Fibroblast of skin of back (primary cell): ENCODE results near the gene PIP5K1A.

Source experiments
- DNase-seq: peaks from one replicate; pipeline ENCODE4 v3.0.0-alpha.2; 2013

Gene PIP5K1A

DNA sequence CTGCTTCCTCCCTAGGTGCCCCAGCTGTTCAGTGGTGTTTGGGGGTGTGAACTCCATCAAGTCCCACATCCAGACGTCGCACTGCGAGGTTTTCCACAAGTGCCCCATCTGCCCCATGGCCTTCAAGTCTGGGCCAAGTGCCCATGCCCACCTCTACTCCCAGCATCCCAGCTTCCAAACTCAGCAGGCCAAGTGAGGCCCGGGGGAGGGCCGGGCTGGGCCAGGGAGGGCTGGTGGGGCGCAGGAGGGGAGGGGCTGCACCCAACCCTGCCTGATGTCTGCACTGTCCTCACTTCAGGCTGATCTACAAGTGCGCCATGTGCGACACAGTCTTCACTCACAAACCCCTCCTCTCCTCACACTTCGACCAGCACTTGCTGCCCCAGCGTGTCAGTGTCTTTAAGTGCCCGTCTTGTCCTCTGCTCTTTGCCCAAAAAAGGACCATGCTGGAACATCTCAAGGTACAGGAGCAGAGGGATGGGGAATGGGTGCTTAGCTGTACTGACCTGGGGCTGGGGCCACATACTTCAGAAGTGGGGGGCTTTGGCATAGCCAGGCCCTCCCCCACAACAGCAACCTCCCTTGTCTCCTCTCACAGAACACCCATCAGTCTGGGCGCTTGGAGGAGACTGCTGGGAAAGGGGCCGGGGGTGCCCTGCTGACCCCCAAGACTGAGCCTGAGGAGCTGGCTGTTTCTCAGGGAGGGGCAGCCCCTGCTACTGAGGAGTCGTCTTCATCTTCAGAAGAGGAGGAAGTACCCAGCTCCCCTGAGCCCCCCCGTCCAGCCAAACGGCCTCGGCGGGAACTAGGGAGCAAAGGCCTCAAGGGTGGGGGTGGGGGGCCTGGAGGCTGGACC lies 91.0 kb downstream of the PIP5K1A start:
- no peak for DNase-seq

DNA sequence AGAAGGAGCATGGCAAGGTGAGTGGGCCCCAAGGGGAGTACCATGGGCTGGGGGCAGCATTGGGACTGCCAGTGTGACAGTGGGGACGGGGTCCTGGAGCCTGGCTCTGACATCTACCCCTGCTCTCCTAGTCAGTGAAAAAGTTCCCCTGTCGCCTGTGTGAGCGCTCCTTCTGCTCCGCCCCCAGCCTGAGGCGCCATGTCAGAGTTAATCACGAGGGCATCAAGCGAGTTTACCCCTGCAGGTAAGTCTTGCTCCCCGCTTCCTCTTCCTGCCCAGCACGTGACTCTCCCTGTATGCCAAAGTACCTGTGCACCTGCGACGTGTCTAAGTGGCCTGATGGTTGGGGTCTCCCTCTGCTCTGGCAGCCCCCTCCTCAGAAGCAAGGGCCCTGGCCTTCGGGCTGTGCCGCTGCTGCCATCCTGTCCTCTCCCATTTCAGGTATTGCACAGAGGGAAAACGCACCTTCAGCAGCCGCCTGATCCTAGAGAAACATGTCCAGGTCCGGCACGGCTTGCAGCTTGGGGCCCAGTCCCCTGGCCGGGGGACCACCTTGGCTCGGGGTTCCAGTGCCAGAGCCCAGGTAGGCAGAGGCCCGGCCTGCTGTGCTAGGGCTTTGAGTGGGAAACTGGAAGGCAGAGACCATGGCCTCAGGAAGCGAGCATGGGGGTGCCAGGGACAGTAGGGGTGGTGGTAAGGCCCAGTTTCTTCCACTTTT lies 91.8 kb downstream of the PIP5K1A start:
- DNase-seq, result no peak

DNA sequence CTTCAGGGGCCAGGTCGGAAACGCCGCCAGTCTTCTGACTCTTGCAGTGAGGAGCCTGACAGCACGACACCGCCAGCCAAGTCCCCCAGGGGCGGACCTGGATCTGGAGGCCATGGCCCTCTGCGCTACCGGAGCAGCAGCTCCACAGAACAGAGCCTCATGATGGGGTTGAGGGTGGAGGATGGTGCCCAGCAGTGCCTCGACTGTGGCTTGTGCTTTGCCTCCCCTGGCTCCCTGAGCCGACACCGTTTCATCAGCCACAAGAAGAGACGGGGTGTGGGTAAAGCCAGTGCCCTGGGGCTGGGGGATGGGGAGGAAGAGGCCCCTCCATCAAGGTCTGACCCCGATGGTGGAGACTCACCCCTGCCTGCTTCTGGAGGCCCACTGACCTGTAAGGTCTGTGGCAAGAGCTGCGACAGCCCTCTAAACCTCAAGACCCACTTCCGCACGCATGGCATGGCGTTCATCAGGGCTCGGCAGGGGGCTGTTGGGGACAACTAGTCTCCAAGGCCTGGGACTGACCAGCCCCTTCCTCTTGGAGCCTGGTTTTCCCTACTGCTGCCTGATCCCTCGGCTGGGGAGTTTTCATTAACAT lies 92.5 kb downstream of the PIP5K1A start:
- DNase-seq, result no peak

DNA sequence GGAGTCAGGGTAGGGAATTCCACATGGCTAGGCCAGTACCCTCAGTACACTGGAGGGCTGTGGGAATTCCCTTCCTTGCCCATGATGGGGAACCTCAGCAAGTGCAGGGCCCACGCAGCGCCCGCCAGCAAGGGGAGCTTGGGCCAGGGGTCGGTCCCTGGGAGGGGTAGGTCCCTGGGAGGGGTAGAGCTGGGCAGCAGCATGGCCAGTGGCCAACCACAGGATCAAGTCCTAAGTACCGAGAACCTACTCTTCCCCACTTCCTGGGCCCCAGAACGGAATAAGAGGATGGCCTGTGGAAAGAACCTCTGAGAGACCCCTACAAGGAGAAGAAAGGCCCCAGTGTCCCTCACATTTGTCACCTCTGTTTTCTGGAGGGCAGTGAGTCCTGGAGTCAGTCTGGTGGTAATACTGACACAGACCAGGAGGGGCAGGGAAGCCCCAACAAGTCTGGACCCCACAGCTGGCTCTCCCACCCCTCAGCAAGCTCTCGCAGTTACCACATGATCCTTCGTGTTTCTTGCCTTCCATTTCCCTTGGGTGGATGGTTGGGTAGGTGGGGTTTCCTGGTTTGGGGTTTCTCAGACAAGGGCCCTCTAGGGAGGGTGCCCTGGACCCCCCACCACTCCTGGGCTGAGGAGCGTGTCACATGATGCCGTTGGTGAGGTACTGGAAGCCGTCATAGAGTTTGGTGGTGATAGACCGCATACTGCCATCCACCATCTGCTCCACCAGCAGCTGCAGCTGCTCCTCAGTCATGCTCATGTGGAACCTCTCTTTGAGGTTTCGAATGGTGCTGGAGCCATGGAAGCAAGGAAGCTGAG lies 94.1 kb downstream of the PIP5K1A start:
- DNase-seq, result no peak

DNA sequence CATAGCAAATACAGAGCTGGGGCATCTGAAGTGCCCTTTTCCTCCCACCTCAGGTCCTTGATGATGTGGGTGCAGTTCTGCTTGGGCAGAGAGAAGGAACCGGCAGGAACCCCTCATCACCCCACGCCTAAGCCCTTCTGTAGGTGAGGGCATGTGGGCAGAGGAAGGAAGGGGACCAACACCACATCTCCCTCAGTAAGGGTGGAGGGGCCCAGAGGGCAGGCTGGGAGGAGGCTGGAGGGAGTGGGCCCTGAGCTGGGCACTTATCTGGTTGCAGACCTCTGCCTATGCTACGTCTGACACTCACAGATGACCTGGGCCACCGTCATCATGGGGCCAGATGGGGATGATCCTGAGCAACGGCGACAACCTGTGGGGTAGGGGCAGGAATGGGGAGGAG lies 94.7 kb downstream of the PIP5K1A start:
- DNase-seq, result no peak

DNA sequence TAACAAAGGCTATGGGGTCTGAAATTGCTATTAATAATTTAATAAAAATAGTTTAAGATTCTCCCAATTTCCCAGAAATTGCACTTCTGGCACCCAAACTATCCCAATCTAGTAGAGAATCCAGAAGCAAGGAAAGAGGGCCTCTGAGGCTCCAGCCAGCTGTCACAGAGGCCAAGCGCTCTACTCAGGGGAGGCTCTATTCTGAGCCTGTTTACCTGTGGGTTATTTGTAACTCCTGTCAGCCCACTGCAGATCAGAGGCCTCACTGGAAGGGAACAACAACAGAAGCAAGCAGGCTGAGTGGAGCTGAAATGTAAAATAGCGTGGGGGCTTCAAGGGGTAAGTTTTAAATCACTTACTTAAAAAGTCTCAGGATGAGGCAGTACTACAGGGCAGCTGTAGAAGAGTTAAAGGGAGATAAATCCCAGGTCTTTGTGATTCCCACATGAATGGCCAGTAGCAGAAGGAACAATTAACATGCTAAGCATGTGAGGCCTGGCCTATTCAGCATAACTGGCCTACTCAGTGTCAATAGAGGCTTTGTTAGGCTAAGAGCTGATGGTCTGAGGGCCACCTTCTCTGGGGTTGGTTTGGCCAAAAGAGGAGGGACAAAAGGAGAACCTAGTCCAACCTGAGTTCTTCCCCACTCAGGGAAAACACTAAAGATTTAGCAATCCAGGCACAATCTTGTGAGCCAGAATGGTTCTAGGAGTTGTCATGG lies 96.5 kb downstream of the PIP5K1A start:
- no peak for DNase-seq
